ENCODE results near the gene ARL3. TPM values are rescaled to one million over a fixed set of nuclear protein-coding genes. Genes with fewer than 3 reads are reported as not detected.

ARL3 gene
- 1 to 10 TPM; 1.8 to 4.0 TPM for total RNA-seq

- H3K27ac ChIP-seq: peak within 1 kb of the TSS; percentile 67 to 92 (median 81)
- 0% methylated on average over 1 to 59 of the region's 62 CpGs for WGBS, 2 donors
- H3K4me3 ChIP-seq: peak within 1 kb of the TSS; percentile 85 to 96
- no peaks in the 10 kb centered on the region for H3K36me3 ChIP-seq (replicated peaks in 1 of 2; ENCODE audit: insufficient read depth in 1 of 2, low read depth in 2 of 2)
- H3K4me1 ChIP-seq: peaks cover 27% of the 10 kb centered on the region
- ATAC-seq (peak; percentile 97), DNase-seq (peak; percentile 97 to 98 (median 98))
- H3K9me3 ChIP-seq: no peaks in the 10 kb centered on the region
- TF ChIP-seq POLR2A (IDR thresholded peaks at IDR 0.05) (no peak), CTCF (IDR thresholded peaks at IDR 0.05) (peak in 5 of 7 experiments; percentile 1 to 65 (median 54))
- intact Hi-C loops (cut with DNase I): no loop called here
- H3K27me3 ChIP-seq: no peaks in the 10 kb centered on the region
These were observed at the start of gene ARL3 for GRCh38 chr10:102713814-102714620. ARL3 (minus strand) TSS chr10:102714397; CDS start chr10:102714275, 122 bp downstream.

GRCh38 chr10:102763037-102763607 is 48.9 kb upstream of the ARL3 start:
- intact Hi-C loops (cut with DNase I): no loop called here
- Histone ChIP-seq H3K27me3 (no peaks in the 10 kb centered on the region), H3K4me1 (peaks cover 19% of the 10 kb centered on the region), H3K36me3 (replicated peaks in 1 of 2; ENCODE audit: insufficient read depth in 1 of 2, low read depth in 2 of 2) (no peaks in the 10 kb centered on the region), H3K9me3 (no peaks in the 10 kb centered on the region), H3K27ac (no peak overlapping the region), H3K4me3 (no peak overlapping the region)
- ATAC-seq: no peak
- no peak for DNase-seq
- 85 to 87% methylated on average over 7 of the region's 7 CpGs for WGBS, 2 donors
- TF ChIP-seq POLR2A (IDR thresholded peaks at IDR 0.05) (no peak), CTCF (IDR thresholded peaks at IDR 0.05) (no peak)

- H3K4me3 ChIP-seq: no peak overlapping the region
- no peaks in the 10 kb centered on the region for H3K36me3 ChIP-seq (replicated peaks in 1 of 2; ENCODE audit: insufficient read depth in 1 of 2, low read depth in 2 of 2)
- no peak overlapping the region for H3K27ac ChIP-seq
- WGBS, 2 donors: 76 to 78% methylated on average over 7 of the region's 7 CpGs
- TF ChIP-seq POLR2A (IDR thresholded peaks at IDR 0.05): no peak
- no peak for TF ChIP-seq CTCF (IDR thresholded peaks at IDR 0.05)
- ATAC-seq (no peak), DNase-seq (no peak)
- H3K9me3 ChIP-seq: no peaks in the 10 kb centered on the region
- intact Hi-C loops (cut with DNase I): no loop called here
- H3K27me3 ChIP-seq: no peaks in the 10 kb centered on the region
- H3K4me1 ChIP-seq: peaks cover 19% of the 10 kb centered on the region
These were observed 48.3 kb upstream of the ARL3 start for GRCh38 chr10:102762401-102763015.

GRCh38 chr10:102761981-102762380 is 47.8 kb upstream of the ARL3 start:
- Histone ChIP-seq H3K4me3 (no peak overlapping the region), H3K9me3 (no peaks in the 10 kb centered on the region), H3K27me3 (no peaks in the 10 kb centered on the region), H3K36me3 (replicated peaks in 1 of 2; ENCODE audit: insufficient read depth in 1 of 2, low read depth in 2 of 2) (no peaks in the 10 kb centered on the region), H3K4me1 (peaks cover 16% of the 10 kb centered on the region), H3K27ac (no peak overlapping the region)
- DNase-seq (no peak), ATAC-seq (no peak)
- 89 to 95% methylated on average over 4 of the region's 4 CpGs for WGBS, 2 donors
- intact Hi-C loops (cut with DNase I): no loop called here
- no peak for TF ChIP-seq CTCF (IDR thresholded peaks at IDR 0.05)
- no peak for TF ChIP-seq POLR2A (IDR thresholded peaks at IDR 0.05)

All from body of pancreas (tissue), 4 donors.